GM19468 (cell line): ENCODE data around the gene EXD1.
"Not testable (repeated sequence)": the region's sequence is repeated elsewhere in the genome, so short reads cannot be mapped to it uniquely, and the experiment has no call there.

Experiments
- ATAC-seq: cut with Tn5 transposase; IDR thresholded peaks from one replicate; pipeline ENCODE4 v1.9.1; 2021; ENCODE audit warnings: mild to moderate bottlenecking, moderate library complexity, moderate number of reproducible peaks; ENCODE audit not compliant: unreplicated experiment; ENCODE audit errors: extremely low read depth

EXD1 gene, protein sequence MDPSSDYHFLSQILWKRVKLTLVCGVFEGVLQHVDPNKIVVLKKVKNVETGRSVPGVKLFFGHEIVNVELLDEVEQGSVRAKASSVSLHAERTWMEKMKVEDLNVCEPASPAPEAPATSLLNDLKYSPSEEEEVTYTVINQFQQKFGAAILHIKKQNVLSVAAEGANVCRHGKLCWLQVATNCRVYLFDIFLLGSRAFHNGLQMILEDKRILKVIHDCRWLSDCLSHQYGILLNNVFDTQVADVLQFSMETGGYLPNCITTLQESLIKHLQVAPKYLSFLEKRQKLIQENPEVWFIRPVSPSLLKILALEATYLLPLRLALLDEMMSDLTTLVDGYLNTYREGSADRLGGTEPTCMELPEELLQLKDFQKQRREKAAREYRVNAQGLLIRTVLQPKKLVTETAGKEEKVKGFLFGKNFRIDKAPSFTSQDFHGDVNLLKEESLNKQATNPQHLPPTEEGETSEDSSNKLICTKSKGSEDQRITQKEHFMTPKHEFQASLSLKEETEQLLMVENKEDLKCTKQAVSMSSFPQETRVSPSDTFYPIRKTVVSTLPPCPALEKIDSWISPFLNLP

DNA sequence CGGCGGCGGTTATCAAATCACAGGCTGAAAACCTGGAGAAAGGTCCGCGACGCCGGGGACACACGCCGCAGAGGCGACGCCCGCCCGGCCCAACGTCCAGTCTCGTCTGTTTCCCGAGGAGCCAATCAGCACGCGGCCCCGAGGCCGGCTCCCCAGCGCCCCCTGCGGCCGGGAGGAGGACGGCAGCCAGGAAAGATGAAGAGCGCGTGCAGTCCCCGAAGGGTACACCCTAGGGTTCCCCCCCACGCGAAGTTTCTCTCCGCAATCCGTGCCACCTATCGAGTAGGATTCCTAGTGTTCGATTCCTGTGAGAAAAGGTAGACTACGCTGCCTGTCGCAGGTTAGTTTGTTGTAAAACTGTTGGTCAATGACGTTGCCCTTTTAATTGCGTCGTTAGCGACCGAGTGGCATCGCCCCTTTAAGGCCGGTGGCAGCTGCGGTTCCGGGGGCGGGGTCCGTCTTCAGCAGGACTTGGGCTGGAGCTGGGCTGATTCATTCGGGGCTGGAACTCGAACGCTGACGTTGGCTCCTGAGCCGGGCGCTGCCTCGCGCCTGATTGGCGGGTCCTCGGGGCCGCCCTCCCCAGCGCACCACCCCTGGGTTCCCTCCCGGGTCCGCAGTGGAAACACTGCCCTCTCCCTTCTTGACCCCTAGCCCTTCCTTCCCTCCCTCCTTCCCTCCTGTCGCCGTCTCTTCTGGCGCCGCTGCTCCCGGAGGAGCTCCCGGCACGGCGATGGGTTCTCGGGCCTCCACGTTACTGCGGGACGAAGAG is at the start of gene EXD1, which contains the start of gene CHP1:
Gene EXD1 (minus strand): TSS at position 108 of the 772 bp plus-strand sequence. CDS start 4,182 bp downstream, outside the sequence.
Gene CHP1 (plus strand): TSS at position 619 of the 772 bp plus-strand sequence. CDS start 115 bp downstream, at position 734.
- ATAC-seq = peak; percentile 54

DNA sequence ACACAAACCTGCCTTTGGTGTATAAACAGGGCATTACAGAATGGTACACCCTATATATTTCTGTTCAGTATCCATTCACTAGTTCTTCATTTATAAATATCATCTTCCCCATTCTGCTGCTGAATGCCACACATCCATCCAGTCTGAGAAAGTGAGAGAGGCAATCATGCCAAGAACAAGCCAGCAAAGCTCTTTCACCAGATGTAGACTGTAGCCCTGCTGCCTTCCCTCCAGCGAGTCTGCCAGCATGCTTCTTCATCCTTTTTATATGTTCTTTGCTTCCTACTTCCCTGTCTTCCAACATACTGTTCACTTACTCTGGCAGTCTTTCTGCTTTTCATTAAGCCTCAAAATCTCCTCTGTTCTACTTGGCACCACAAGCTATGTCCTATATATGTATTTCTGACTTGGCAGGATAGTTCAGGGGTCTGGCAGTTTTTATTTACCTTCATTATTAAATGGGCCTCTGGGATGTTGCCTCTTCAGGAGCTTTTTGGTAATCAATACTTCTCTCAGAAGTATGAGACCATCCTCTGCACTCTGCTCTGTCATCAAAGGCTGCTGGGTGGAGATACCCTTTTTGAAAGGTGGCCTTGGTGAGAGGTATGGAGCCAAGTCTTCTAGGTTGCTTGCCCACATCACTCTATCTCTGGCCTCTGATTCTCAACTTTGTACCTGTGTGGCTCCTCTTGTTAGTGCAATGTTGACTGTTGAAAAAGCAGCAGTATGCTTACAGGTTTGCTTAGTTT is 49.2 kb upstream of the EXD1 start:
- no peak for ATAC-seq

DNA sequence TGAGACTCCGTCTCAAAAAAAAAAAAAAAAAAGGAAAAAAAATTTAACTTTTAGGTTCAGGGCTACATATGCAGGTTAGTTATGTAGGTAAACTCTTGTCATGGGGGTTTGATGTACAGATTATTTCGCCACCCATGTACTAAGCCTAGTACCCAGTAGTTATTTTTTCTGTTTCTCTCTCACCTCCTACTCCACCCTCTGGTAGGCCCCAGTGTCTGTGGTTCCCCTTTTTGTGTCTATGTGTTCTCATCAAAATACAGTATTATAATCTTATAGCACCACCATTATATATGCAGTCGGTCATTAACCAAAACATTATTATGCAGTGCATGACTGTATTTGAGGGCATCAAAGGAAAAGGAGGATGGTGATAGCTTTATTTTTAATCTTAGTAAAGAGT is 47.8 kb upstream of the EXD1 start:
- no peak for ATAC-seq

DNA sequence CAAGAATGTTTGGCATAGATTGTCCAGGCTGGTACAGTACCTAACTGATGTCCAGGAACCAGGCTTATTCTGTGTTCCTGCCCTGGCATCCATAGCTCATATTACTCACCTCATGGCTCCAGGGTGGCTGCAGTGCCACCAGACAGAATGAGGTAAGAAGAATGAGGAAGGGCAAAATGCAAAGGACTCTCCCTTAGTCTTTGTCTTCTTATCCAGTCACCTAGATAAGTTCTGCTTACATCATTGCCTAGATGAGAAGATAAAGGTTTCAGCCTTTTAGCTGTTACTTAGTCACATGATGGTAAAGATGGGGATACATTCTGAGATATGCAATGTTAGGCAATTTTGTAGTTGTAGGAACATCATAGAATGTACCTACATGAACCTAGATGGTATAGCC is 46.3 kb upstream of the EXD1 start:
- no peak for ATAC-seq

DNA sequence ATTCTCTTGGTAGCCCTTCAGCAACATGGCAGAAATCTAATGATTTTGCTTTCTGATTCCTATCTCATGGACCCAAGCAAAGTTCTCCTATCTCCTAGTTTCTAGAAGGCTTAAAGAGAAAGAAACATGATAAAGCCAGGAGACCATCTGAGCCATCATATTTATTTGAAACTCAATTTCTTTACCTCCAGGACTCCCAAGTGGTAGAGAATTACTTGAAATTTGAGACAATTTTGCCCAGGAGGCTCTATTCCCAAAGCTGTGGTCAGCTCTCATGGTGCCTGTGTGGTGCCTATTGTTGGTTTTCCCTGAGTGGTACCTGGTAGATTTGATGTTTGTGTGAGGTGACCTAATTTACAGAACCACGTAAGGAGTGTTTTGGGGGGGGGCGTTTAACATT is 39.3 kb upstream of the EXD1 start:
- ATAC-seq = no peak

DNA sequence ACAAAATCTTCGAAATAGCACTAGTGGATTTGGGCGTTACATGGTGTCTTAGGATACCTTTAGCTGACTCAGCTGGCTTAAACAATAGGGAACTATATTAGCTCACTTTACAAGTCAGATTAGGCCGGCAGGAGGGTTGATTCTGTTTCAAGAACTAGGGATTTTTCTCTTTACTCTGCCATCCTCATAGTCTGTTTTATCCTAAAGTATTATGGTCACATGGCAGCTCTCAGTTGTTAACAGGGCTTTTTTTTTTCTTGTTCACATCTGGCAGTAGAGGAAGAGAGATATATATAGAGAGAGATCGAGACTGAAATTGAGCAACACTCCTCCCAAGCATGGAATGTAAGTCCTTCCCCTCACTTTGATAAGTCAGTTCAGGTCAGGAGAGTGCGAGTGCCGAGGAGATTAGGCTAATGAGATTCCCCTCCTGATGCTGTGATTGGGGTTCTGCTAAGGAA is 33.4 kb upstream of the EXD1 start:
- ATAC-seq = no peak

DNA sequence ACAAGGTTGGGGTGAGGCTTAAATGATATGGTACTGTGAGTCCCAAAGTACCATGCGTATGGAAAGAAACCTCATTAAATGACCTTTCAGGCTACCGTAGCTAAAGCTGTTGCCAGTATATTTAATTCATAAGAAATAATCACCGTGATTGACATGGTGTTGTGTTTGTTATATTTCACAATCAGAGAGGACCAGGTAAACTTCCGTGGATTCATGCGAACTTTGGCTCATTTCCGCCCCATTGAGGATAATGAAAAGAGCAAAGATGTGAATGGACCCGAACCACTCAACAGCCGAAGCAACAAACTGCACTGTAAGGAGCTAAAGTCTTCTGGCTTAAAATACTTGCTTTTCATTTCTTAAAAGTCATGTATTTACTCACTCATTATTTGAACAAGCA is 32.0 kb upstream of the EXD1 start:
- no peak for ATAC-seq

DNA sequence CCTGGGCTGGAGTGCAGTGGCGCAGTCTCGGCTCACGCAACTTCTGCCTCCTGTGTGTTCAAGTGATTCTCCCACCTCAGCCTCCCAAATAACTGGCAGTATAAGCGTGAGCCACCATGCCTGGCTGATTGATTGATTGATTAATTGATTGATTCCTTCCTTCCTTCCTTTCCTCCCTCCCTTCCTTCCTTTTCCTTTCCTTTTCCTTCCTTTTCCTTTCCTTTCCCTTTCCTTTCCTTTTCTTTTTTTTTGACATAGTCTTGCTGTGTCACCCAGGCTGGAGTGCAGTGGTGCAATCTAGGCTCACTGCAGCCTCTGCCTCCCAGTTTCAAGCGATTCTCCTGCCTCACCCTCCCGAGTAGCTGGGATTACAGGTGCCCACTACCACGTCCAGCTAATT is 30.4 kb upstream of the EXD1 start:
- not testable (repeated sequence) for ATAC-seq

DNA sequence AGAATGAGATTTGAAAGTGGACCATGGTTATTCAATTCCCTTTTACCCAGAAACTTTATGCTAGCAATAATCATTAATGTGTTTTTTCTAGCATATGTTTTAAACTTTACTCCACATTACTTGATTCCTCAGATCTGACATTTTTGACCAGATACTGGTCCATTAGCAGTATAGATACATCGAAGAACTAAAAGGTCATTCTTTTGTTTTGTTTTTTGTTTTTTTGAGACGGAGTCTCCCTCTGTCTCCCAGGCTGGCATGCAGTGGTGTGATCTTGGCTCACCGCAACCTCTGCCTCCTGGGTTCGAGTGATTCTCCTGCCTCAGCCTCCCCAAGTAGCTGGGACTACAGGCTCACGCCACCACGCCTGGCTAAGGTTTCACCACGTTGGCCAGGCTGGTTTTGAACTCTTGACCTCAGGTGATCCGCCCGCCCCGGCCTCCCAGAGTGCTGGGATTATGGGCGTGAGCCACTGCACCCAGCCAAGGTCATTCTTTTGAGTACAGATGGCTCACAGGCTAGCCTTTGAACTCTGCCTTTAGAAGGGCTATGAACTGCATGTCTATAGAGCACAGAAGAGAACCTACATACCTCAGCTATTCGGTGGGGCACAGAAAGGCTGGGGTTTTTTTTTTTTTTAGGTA is 29.1 kb upstream of the EXD1 start:
- ATAC-seq = no peak

DNA sequence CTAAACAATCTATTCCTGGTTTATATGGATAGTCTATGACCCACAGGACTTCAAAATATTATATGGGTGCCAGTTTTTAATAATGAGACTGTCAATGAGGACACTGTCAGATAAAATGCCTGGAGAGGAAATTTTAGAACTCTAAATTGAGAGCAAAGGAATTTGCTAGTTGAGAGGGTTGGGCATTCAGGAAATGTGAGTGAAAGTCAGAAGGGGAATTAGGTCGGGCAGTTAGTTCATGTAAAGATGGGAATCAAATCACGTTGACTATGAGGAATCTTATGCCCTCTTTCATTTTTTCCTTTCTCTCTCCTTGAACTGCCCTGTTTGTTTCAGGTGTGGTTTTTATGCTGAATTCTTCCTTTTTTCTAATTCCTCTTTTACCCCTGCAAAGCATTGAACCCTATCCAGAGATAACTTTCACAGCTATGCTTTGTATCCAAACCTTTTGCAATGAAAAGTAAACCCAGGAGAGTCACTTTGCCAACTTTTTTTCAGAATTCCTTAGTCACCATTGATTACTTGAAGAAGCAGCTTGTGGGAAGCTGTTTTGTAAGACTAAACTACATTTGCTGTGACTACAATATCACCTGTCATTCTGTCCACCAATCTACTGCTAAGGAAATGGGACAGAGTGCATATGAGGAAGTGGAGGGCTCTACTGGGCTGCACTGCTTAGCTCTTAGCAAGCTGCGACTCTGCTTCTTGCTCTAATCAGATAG is 28.4 kb upstream of the EXD1 start:
- ATAC-seq = no peak

DNA sequence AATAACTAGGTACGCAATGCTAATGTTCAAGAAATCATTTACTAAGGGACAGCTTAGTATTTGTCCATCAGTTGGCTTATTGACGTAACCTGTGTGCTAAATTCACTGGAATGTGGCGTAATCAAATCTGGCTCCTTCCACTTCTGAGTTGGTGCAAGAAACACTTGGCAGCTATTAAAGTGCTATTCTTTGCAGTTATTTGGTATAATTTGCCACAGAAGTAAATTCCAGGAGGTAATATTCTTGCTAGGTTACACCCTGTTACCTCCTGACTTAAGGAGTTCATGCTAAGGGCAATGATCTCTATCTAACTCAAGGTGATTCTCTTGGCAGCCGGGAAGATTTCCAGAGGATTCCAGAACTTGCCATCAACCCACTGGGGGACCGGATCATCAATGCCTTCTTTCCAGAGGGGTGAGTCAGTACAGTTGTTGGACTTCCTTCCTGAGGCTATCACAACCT is 26.1 kb upstream of the EXD1 start:
- no peak for ATAC-seq

DNA sequence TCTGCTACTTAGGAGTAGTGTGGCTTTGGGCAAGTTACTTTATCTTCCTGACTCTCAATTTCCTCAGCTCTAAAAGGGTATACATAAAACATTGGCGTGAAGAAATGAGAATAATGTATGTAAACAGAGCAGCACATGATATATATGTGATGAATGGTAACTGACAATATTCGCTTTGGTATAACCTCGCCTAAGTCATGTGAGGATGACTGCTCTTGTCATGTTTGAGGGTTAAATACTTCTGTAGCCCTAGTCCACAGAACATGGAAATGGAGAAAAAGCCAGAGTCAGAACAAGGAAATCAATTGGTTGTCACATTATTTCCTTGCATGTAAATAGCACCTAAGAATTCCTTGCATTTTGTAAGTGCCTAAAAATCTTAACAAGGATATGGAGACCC is 25.5 kb upstream of the EXD1 start:
- ATAC-seq = no peak

DNA sequence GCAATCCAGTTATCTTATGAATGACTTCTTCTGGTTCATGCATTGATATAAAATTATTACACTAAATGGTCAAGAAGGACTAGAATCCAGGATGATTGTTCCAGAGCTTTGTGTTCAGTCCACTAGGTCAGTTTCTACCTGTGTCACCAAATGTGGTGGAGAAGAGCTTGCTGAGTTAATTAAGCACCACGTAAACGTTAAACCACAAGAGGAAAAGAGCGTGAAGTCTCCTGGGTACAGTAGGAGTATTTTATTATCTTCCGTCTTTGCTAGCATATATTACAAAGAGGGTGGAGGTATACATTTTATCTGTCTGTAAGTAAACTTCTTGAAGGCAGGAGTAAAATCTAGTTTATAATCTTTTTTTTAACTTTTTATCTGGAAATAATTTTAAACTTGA is 24.0 kb upstream of the EXD1 start:
- ATAC-seq = no peak

DNA sequence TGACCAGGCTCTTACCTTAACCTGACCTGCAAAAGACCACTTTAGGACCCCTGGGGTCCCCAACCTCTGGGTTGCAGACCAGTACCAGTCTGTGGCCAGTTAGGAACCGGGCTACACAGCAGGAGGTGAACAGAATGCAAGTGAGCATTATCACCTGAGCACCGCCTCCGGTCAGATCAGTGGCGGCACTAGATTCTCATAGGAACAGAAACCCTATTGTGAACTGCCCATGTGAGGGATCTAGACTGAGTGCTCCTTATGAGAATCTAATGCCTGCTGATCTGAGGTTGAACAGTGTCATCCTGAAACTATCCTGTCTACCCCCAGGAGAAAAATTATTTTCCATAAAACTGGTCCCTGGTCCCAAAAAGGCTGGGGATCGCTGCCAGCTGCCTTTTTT is 20.9 kb upstream of the EXD1 start:
- no peak for ATAC-seq

DNA sequence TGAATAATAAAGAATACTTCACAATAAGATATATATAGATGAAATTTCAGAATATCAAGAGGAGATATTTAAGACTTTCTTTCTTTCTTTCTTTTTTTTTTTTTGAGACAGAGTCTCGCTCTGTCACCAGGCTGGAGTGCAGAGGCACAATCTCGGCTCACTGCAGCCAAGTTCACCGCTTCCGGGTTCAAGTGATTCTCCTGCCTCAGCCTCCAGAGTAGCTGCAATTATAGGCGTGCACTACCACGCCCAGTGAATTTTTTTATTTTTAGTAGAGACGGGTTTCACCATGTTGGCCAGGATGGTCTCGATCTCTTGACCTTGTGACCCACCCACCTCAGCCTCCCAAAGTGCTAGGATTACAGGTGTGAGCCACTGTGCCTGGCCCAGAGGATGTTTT is 20.2 kb upstream of the EXD1 start:
- not testable (repeated sequence) for ATAC-seq

DNA sequence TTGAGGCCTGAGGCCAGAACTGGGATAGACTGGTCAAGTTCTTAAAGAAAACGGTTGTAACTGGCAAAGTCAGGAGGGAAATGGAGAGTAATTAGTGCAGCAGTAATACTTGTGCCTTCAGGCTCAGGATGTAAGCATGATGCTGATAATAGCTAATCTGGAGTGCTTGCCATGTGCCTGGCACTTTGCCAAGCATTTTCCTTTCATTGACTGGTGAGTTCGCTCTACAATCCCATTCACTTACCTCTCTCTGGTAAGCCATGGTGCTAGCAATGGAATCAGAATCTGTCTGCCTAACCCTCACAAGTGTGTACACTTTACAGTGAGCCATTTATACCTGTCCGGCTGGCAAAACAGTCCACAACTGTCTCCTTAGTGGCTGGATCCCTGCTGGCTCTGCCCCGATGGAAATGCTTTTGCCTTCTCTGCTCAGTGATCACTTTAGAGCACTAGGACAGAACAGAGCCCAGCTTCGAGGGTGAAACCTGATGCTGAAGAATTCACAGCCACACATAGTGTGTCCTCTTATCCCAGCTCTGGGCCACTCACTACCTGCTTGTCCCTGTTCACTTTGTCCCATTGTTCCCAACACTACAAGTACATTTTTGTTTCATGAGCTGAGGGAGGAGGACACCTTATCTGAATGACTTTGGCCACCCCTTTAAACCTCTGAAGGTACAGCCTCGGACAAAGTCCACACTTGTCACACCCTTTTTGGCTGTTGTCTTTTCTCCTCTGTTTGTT is 10.8 kb upstream of the EXD1 start:
- no peak for ATAC-seq

DNA sequence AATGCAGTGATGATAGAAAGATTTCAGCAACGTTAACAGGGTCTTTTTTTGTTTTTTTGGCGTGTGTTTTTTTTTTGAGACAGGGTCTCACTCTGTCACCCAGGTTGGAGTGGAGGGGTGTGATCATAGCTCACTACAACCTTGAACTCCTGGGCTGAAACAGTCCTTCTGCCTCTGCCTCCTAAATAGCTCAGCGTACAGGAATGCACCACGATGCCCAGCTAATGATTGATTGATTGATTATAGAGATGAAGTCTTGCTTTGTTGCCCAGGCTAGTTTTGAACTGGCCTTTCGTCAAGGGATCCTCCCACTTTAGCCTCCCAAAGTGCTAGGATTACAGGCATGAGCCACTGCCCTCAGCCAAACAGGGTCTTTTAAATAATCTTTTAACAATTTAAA is 7.5 kb upstream of the EXD1 start:
- ATAC-seq = no peak

DNA sequence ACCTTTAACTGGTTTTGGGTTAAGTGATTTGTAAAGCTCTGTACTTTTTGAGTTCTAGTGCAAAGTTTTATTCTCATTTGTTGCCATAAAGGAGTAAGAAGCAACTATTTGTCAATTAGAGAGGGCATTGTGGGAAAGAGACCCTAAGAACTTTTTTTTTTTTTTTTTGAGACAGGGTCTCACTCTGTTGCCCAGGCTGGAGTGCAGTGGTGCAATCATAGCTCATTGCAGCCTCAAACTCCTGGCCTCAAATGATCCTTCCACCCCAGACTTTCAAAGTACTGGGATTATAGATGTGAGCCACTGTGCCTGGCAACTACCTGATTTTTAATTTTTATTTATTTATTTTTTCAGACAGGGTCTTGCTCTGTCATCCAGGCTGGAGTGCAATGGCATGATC is 5.4 kb upstream of the EXD1 start:
- no peak for ATAC-seq
